SU-DHL-6 (cell line): Measurements from ENCODE around the gene AP3B2.

Experiments
- CTCF ChIP-seq: fragments of 200-600 bp; sonication (generic); IDR thresholded peaks from one replicate; pipeline ENCODE4 v1.5.1; 2017; ENCODE audit warnings: antibody characterized with exemption, mild to moderate bottlenecking, low read length, moderate library complexity; ENCODE audit not compliant: insufficient read depth, poor library complexity, severe bottlenecking
- EZH2phosphoT487 ChIP-seq: fragments of 200-600 bp; sonication (generic), shearing (Covaris generic); conservative IDR thresholded peaks from 2 replicates; pipeline ENCODE4 v1.6.1; 2018; ENCODE audit warnings: mild to moderate bottlenecking, antibody characterized with exemption, low read length, moderate library complexity, mixed read lengths

- TF ChIP-seq CTCF (no peak), EZH2phosphoT487 (no peak)
Observed at GRCh38 chr15:82624008-82624407, 85.7 kb downstream of the AP3B2 start.
